Subcutaneous adipose tissue (tissue), 4 donors: ENCODE measurements around the gene OLFML1. TPM values are rescaled to one million over a fixed set of nuclear protein-coding genes. Genes with fewer than 3 reads are reported as not detected.

ENCODE experiments used
- CTCF ChIP-seq: fragments of 450-650 bp; IDR thresholded peaks from one replicate; pipeline ENCODE4 v1.5.1; 2016; ENCODE audit warnings: low read depth, mild to moderate bottlenecking, control low read depth, antibody characterized with exemption, moderate library complexity
- total RNA-seq, 4 donors: library from RNA; depleted of rRNA; stranded (reverse); fragments of >200 nt; gene quantifications; one replicate each; pipeline ENCODE4 v1.1.0, GENCODE V29; 2016

Gene OLFML1
- total RNA-seq, 4 donors from 2014 or later, result 4.1 to 8.8 (median 8.3) TPM

- TF ChIP-seq CTCF, result no peak
Measured at GRCh38 chr11:7444091-7444981, 41.0 kb upstream of the OLFML1 start.

GRCh38 chr11:7445564-7445963 lies 39.7 kb upstream of the OLFML1 start:
- no peak for TF ChIP-seq CTCF

- no peak for TF ChIP-seq CTCF
Measured at GRCh38 chr11:7448201-7448600, 37.1 kb upstream of the OLFML1 start.

GRCh38 chr11:7449211-7449840 lies 36.0 kb upstream of the OLFML1 start:
- TF ChIP-seq CTCF, result no peak

- no peak for TF ChIP-seq CTCF
Measured at GRCh38 chr11:7449841-7450214, 35.5 kb upstream of the OLFML1 start.

- TF ChIP-seq CTCF, result no peak
Measured at GRCh38 chr11:7450836-7451235, 34.5 kb upstream of the OLFML1 start.

- TF ChIP-seq CTCF, result no peak
Measured at GRCh38 chr11:7451520-7451919, 33.8 kb upstream of the OLFML1 start.
